ENCODE results near the gene CCR5.

The CCR5 gene

GRCh38 chr3:46422617-46423016, 51.9 kb downstream of the CCR5 start:
- DNase-seq = no peak
- Histone ChIP-seq H3K36me3 (ENCODE audit: control insufficient read depth in 1 of 2, insufficient read depth in 2 of 2, low read depth in 1 of 2, low read length in 2 of 2) (no peaks in the 10 kb centered on the region), H3K23ac (ENCODE audit: low read length in 2 of 2) (no peak overlapping the region), H3K27ac (ENCODE audit: low read length, poor library complexity, severe bottlenecking) (no peak overlapping the region), H3K79me1 (replicated peaks; ENCODE audit: low read length, poor library complexity, severe bottlenecking) (no peaks in the 10 kb centered on the region), H2BK15ac (ENCODE audit: low read depth, poor library complexity, severe bottlenecking) (no peak overlapping the region), H2BK120ac (ENCODE audit: low read depth, low read length) (no peak overlapping the region), H2AK5ac (ENCODE audit: low read length, severe bottlenecking) (no peak overlapping the region), H3K18ac (ENCODE audit: low read depth in 1 of 2, low read length in 2 of 2) (no peak overlapping the region), H4K8ac (ENCODE audit: low read length) (no peak overlapping the region), H3K27me3 (ENCODE audit: control insufficient read depth in 1 of 2, insufficient read depth in 1 of 2, low read length in 2 of 2) (peaks cover 0 to 2% of the 10 kb centered on the region in 2 experiments), H3K9ac (ENCODE audit: low read length) (no peak overlapping the region), H2BK12ac (ENCODE audit: low read length in 2 of 2) (no peak overlapping the region), H2AFZ (ENCODE audit: low read depth, low read length) (no peak overlapping the region), H3K4me2 (ENCODE audit: low read length, poor library complexity, severe bottlenecking) (no peak overlapping the region), H3K9me3 (ENCODE audit: control insufficient read depth, low read length) (no peaks in the 10 kb centered on the region), H3K4me1 (ENCODE audit: control insufficient read depth, insufficient read depth, low read depth, low read length) (no peaks in the 10 kb centered on the region), H3K4me3 (ENCODE audit: insufficient read depth in 1 of 2, low read depth in 1 of 2, low read length in 2 of 2) (no peak overlapping the region), H2BK5ac (ENCODE audit: low read depth, low read length, poor library complexity, severe bottlenecking) (no peak overlapping the region), H4K91ac (ENCODE audit: low read length) (no peak overlapping the region), H3K4ac (ENCODE audit: low read depth in 1 of 2, low read length in 2 of 2) (no peak overlapping the region), H3K14ac (ENCODE audit: low read length in 2 of 2) (no peak overlapping the region)
- 80% methylated on average over 6 of the region's 6 CpGs for WGBS

GRCh38 chr3:46423588-46423987, 52.8 kb downstream of the CCR5 start:
- H4K91ac ChIP-seq (ENCODE audit: low read length) = no peak overlapping the region
- H4K8ac ChIP-seq (ENCODE audit: low read length) = no peak overlapping the region
- H3K4me1 ChIP-seq (ENCODE audit: control insufficient read depth, insufficient read depth, low read depth, low read length) = no peaks in the 10 kb centered on the region
- H3K18ac ChIP-seq (ENCODE audit: low read depth in 1 of 2, low read length in 2 of 2) = no peak overlapping the region
- no peak overlapping the region for H2AK5ac ChIP-seq (ENCODE audit: low read length, severe bottlenecking)
- H2BK12ac ChIP-seq (ENCODE audit: low read length in 2 of 2) = no peak overlapping the region
- no peaks in the 10 kb centered on the region for H3K79me1 ChIP-seq (replicated peaks; ENCODE audit: low read length, poor library complexity, severe bottlenecking)
- H3K27me3 ChIP-seq (ENCODE audit: control insufficient read depth in 1 of 2, insufficient read depth in 1 of 2, low read length in 2 of 2) = peaks cover 0 to 2% of the 10 kb centered on the region in 2 experiments
- no peak overlapping the region for H2BK120ac ChIP-seq (ENCODE audit: low read depth, low read length)
- no peak overlapping the region for H3K27ac ChIP-seq (ENCODE audit: low read length, poor library complexity, severe bottlenecking)
- no peaks in the 10 kb centered on the region for H3K9me3 ChIP-seq (ENCODE audit: control insufficient read depth, low read length)
- no peak overlapping the region for H3K23ac ChIP-seq (ENCODE audit: low read length in 2 of 2)
- H3K36me3 ChIP-seq (ENCODE audit: control insufficient read depth in 1 of 2, insufficient read depth in 2 of 2, low read depth in 1 of 2, low read length in 2 of 2) = no peaks in the 10 kb centered on the region
- no peak overlapping the region for H2BK5ac ChIP-seq (ENCODE audit: low read depth, low read length, poor library complexity, severe bottlenecking)
- H2AFZ ChIP-seq (ENCODE audit: low read depth, low read length) = no peak overlapping the region
- peak overlapping the region; percentile 32 for H3K9ac ChIP-seq (ENCODE audit: low read length)
- 95% methylated on average over 5 of the region's 5 CpGs for WGBS
- H2BK15ac ChIP-seq (ENCODE audit: low read depth, poor library complexity, severe bottlenecking) = no peak overlapping the region
- H3K4me2 ChIP-seq (ENCODE audit: low read length, poor library complexity, severe bottlenecking) = no peak overlapping the region
- no peak overlapping the region for H3K4me3 ChIP-seq (ENCODE audit: insufficient read depth in 1 of 2, low read depth in 1 of 2, low read length in 2 of 2)
- DNase-seq = no peak
- no peak overlapping the region for H3K4ac ChIP-seq (ENCODE audit: low read depth in 1 of 2, low read length in 2 of 2)
- H3K14ac ChIP-seq (ENCODE audit: low read length in 2 of 2) = no peak overlapping the region

Measured in mesenchymal stem cell (in vitro differentiated cells and primary cell).